ENCODE measurements around the gene HUNK.

- TF ChIP-seq EZH2phosphoT487 (IDR thresholded peaks at IDR 0.05; ENCODE audit: low read depth, severe bottlenecking, unreplicated experiment) (no peak), EZH2 (IDR thresholded peaks at IDR 0.05; ENCODE audit: borderline replicate concordance) (no peak), CTCF (IDR thresholded peaks at IDR 0.05; ENCODE audit: poor library complexity) (no peak)
Observed at GRCh38 chr21:31847761-31848160, 25.1 kb upstream of the HUNK start.
